ENCODE results near the gene MSANTD1. TPM values are rescaled to one million over a fixed set of nuclear protein-coding genes. Genes with fewer than 3 reads are reported as not detected.

Gene MSANTD1
- total and polyA plus RNA-seq, 4 donors, result 0.05 to 1.2 (median 0.23) TPM; not detected in 1

GRCh38 chr4:3200423-3201090 is 48.4 kb upstream of the MSANTD1 start:
- no peak for DNase-seq (ENCODE audit: low spot score)
- Histone ChIP-seq H3K9ac (ENCODE audit: low read depth in 1 of 2, low read length in 2 of 2) (no peak overlapping the region), H3K36me3 (ENCODE audit: control insufficient read depth in 4 of 4, insufficient read depth in 3 of 4, low read depth in 1 of 4, low read length in 3 of 4) (peaks cover 0 to 24% (median 3%) of the 10 kb centered on the region in 4 donors), H3K27me3 (ENCODE audit: control insufficient read depth in 4 of 4, insufficient read depth in 4 of 4, low read length in 3 of 4) (no peaks in the 10 kb centered on the region), H3K4me1 (ENCODE audit: control insufficient read depth in 4 of 4, insufficient read depth in 4 of 4, low read length in 3 of 4) (peaks cover 4 to 31% (median 21%) of the 10 kb centered on the region in 4 donors), H3K4me3 (ENCODE audit: low read depth in 1 of 3, low read length in 3 of 3) (no peak overlapping the region), H3K9me3 (ENCODE audit: control insufficient read depth in 4 of 4, low read length in 3 of 4) (no peaks in the 10 kb centered on the region), H3K27ac (ENCODE audit: low read depth in 1 of 2, low read length in 2 of 2) (no peak overlapping the region)
- WGBS, result 95% methylated on average over 8 of the region's 8 CpGs
- TF ChIP-seq ZBTB33 (IDR thresholded peaks at IDR 0.05), result no peak
- TF ChIP-seq GABPA (IDR thresholded peaks at IDR 0.05 in 1 of 2, conservative IDR thresholded peaks at IDR 0.05 in 1 of 2), result no peak
- no peak for TF ChIP-seq FOXA2 (IDR thresholded peaks at IDR 0.05)
- TF ChIP-seq SP1 (IDR thresholded peaks at IDR 0.05), result no peak
- no peak for TF ChIP-seq MAX (IDR thresholded peaks at IDR 0.05)
- no peak for TF ChIP-seq HNF4A (conservative IDR thresholded peaks at IDR 0.05)
- no peak for TF ChIP-seq RXRA (IDR thresholded peaks at IDR 0.05)

- no peaks in the 10 kb centered on the region for H3K27me3 ChIP-seq (ENCODE audit: control insufficient read depth in 4 of 4, insufficient read depth in 4 of 4, low read length in 3 of 4)
- H3K36me3 ChIP-seq (ENCODE audit: control insufficient read depth in 4 of 4, insufficient read depth in 3 of 4, low read depth in 1 of 4, low read length in 3 of 4), result peaks cover 0 to 16% (median 3%) of the 10 kb centered on the region in 4 donors
Measured at GRCh38 chr4:3201718-3202702, 46.9 kb upstream of the MSANTD1 start.

More at GRCh38 chr4:3201718-3202702, 46.9 kb upstream of the MSANTD1 start:
- Histone ChIP-seq H3K4me3 (ENCODE audit: low read depth in 1 of 3, low read length in 3 of 3) (no peak overlapping the region), H3K4me1 (ENCODE audit: control insufficient read depth in 4 of 4, insufficient read depth in 4 of 4, low read length in 3 of 4) (peaks cover 8 to 44% (median 34%) of the 10 kb centered on the region in 4 donors), H3K9me3 (ENCODE audit: control insufficient read depth in 4 of 4, low read length in 3 of 4) (no peaks in the 10 kb centered on the region), H3K27ac (ENCODE audit: low read depth in 1 of 2, low read length in 2 of 2) (peak overlapping the region; percentile 77 to 91), H3K9ac (ENCODE audit: low read depth in 1 of 2, low read length in 2 of 2) (no peak overlapping the region)
- DNase-seq (ENCODE audit: low spot score), result no peak
- TF ChIP-seq ATF3 (IDR thresholded peaks at IDR 0.05) (no peak), HNF4G (IDR thresholded peaks at IDR 0.05) (no peak), MAX (IDR thresholded peaks at IDR 0.05) (no peak), FOXA1 (IDR thresholded peaks at IDR 0.05) (no peak), REST (IDR thresholded peaks at IDR 0.05) (no peak), ZBTB33 (IDR thresholded peaks at IDR 0.05) (no peak), FOXA2 (IDR thresholded peaks at IDR 0.05) (no peak), TAF1 (conservative IDR thresholded peaks at IDR 0.05) (no peak), CTCF (IDR thresholded peaks at IDR 0.05; ENCODE audit: low read depth, low read length, missing input control) (no peak), SP1 (IDR thresholded peaks at IDR 0.05) (no peak), RAD21 (IDR thresholded peaks at IDR 0.05) (no peak), GABPA (IDR thresholded peaks at IDR 0.05 in 1 of 2, conservative IDR thresholded peaks at IDR 0.05 in 1 of 2) (no peak), JUND (IDR thresholded peaks at IDR 0.05) (no peak)
- WGBS, result 78% methylated on average over 11 of the region's 11 CpGs
